ENCODE data around the gene DUSP8.
A peak's percentile ranks its signal among the peaks of the same experiment; 100 is the strongest.

DUSP8 gene

GRCh38 chr11:1548221-1549070, 23.6 kb downstream of the DUSP8 start:
- peak; percentile 46 for DNase-seq

GRCh38 chr11:1547467-1548098, 24.5 kb downstream of the DUSP8 start:
- DNase-seq = no peak

GRCh38 chr11:1546536-1547466, 25.3 kb downstream of the DUSP8 start:
- peak; percentile 40 for DNase-seq

GRCh38 chr11:1546077-1546535, 26.0 kb downstream of the DUSP8 start:
- DNase-seq = no peak

GRCh38 chr11:1545432-1545831, 26.6 kb downstream of the DUSP8 start:
- DNase-seq = no peak

GRCh38 chr11:1544536-1544935, 27.5 kb downstream of the DUSP8 start:
- no peak for DNase-seq

GRCh38 chr11:1543606-1544263, 28.3 kb downstream of the DUSP8 start:
- DNase-seq = no peak

- DNase-seq = no peak
Measured at GRCh38 chr11:1542267-1542666, 29.8 kb downstream of the DUSP8 start.

GRCh38 chr11:1541474-1542204, 30.4 kb downstream of the DUSP8 start:
- no peak for DNase-seq

- no peak for DNase-seq
Measured at GRCh38 chr11:1540074-1540473, 32.0 kb downstream of the DUSP8 start.

- no peak for DNase-seq
Measured at GRCh38 chr11:1538153-1538552, 33.9 kb downstream of the DUSP8 start.

- no peak for DNase-seq
Measured at GRCh38 chr11:1536065-1536843, 35.8 kb downstream of the DUSP8 start.

GRCh38 chr11:1534682-1535081, 37.4 kb downstream of the DUSP8 start:
- no peak for DNase-seq

GRCh38 chr11:1534171-1534570, 37.9 kb downstream of the DUSP8 start:
- no peak for DNase-seq

- DNase-seq = no peak
Measured at GRCh38 chr11:1533342-1533725, 38.7 kb downstream of the DUSP8 start.

GRCh38 chr11:1532606-1533341, 39.3 kb downstream of the DUSP8 start:
- no peak for DNase-seq

- DNase-seq = no peak
Measured at GRCh38 chr11:1532014-1532586, 40.0 kb downstream of the DUSP8 start.

- DNase-seq = no peak
Measured at GRCh38 chr11:1531449-1532013, 40.5 kb downstream of the DUSP8 start.

- DNase-seq = no peak
Measured at GRCh38 chr11:1530686-1531448, 41.2 kb downstream of the DUSP8 start.
